Neural progenitor cell (in vitro differentiated cells): Measurements from ENCODE around the gene DIS3L2. TPM values are rescaled to one million over a fixed set of nuclear protein-coding genes. Genes with fewer than 3 reads are reported as not detected.

Source experiments
- DNase-seq: peaks from one replicate; pipeline ENCODE4 v3.0.0-alpha.2; 2016; ENCODE audit warnings: low spot score
- H2AFZ ChIP-seq: fragments of 200-600 bp; sonication (generic); replicated peaks from 2 replicates; pipeline ENCODE4 v1.6.1; 2016; ENCODE audit warnings: antibody characterized with exemption
- H3F3A ChIP-seq: fragments of 200-600 bp; sonication (generic); 2 replicates; pipeline ENCODE4 v1.6.1; 2016; ENCODE audit warnings: antibody characterized with exemption, low read depth
- H3K27ac ChIP-seq: fragments of 200-600 bp; sonication (generic); 2 replicates; pipeline ENCODE4 v1.5.1; 2016; ENCODE audit warnings: mild to moderate bottlenecking
- H3K27me3 ChIP-seq: fragments of 200-600 bp; sonication (generic); 2 replicates; pipeline ENCODE4 v1.6.1; 2016; ENCODE audit warnings: mild to moderate bottlenecking, moderate library complexity
- H3K36me3 ChIP-seq: fragments of 200-600 bp; sonication (generic); 2 replicates; pipeline ENCODE4 v1.5.1; 2016
- H3K4me1 ChIP-seq: fragments of 200-600 bp; sonication (generic); 2 replicates; pipeline ENCODE4 v1.6.1; 2016; ENCODE audit warnings: mixed run types
- H3K4me2 ChIP-seq: fragments of 200-600 bp; sonication (generic); 2 replicates; pipeline ENCODE4 v1.6.1; 2016
- H3K4me3 ChIP-seq: fragments of 200-600 bp; sonication (generic); 2 replicates; pipeline ENCODE4 v1.5.1; 2016
- H3K79me2 ChIP-seq: fragments of 200-600 bp; sonication (generic); 2 replicates; pipeline ENCODE4 v1.6.1; 2016; ENCODE audit warnings: low read depth
- H3K9ac ChIP-seq: fragments of 200-600 bp; sonication (generic); 2 replicates; pipeline ENCODE4 v1.6.1; 2016
- H3K9me3 ChIP-seq: fragments of 200-600 bp; sonication (generic); 2 replicates; pipeline ENCODE4 v1.5.1; 2016; ENCODE audit warnings: low read depth
- H4K20me1 ChIP-seq: fragments of 200-600 bp; sonication (generic); 2 replicates; pipeline ENCODE4 v1.6.1; 2016; ENCODE audit warnings: low read depth
- H3K27ac Mint-ChIP-seq: 3 replicates; pipeline ENCODE4 v1.8.0; 2021; ENCODE audit warnings: mixed read lengths
- H3K27me3 Mint-ChIP-seq: 2 replicates; pipeline ENCODE4 v1.8.0; 2022; ENCODE audit warnings: low read depth, mild to moderate bottlenecking, inconsistent platforms, moderate library complexity, mixed read lengths; ENCODE audit not compliant: insufficient read depth
- H3K36me3 Mint-ChIP-seq: 3 replicates; pipeline ENCODE4 v1.8.0; 2021; ENCODE audit warnings: mixed read lengths
- H3K4me1 Mint-ChIP-seq: 3 replicates; pipeline ENCODE4 v1.8.0; 2021; ENCODE audit warnings: mixed read lengths
- H3K4me3 Mint-ChIP-seq: 3 replicates; pipeline ENCODE4 v1.8.0; 2021; ENCODE audit warnings: mild to moderate bottlenecking, moderate library complexity, mixed read lengths
- H3K9me3 Mint-ChIP-seq: 3 replicates; pipeline ENCODE4 v1.8.0; 2020; ENCODE audit warnings: mixed read lengths
- EZH2 ChIP-seq: fragments of 200-600 bp; sonication (generic); IDR thresholded peaks from 2 replicates; pipeline ENCODE4 v1.6.1; 2017; ENCODE audit warnings: antibody characterized with exemption, mild to moderate bottlenecking, moderate library complexity
- EZH2phosphoT487 ChIP-seq: fragments of 200-600 bp; sonication (generic); IDR thresholded peaks from 2 replicates; pipeline ENCODE4 v1.6.1; 2017; ENCODE audit warnings: antibody characterized with exemption
- total RNA-seq: library from RNA; depleted of rRNA; stranded (reverse); fragments of >200 nt; gene quantifications from 2 replicates; pipeline ENCODE4 v1.2.3, GENCODE V29; 2015; ENCODE audit warnings: low replicate concordance
- TF ChIP-seq, protein P1 (sequence below): fragments of 200-600 bp; sonication (generic); IDR thresholded peaks from 2 replicates; pipeline ENCODE4 v1.5.1; 2017; ENCODE audit warnings: antibody characterized with exemption, mild to moderate bottlenecking

DIS3L2 gene
- total RNA-seq, 1 donor from 2014 or later: 23.2 TPM

- Histone ChIP-seq H3K36me3 (no peaks in the 10 kb centered on the region), H3K79me2 (no peaks in the 10 kb centered on the region), H2AFZ (no peak overlapping the region), H3K4me2 (no peak overlapping the region), H3K9ac (no peak overlapping the region), H3K27me3 (peaks cover 49% of the 10 kb centered on the region), H3K9me3 (no peaks in the 10 kb centered on the region), H3K4me3 (no peak overlapping the region), H3K4me1 (peaks cover 7% of the 10 kb centered on the region), H3F3A (peaks cover 1% of the 10 kb centered on the region), H4K20me1 (peaks cover 6% of the 10 kb centered on the region), H3K27ac (no peak overlapping the region)
- no peak for DNase-seq
- Mint-ChIP-seq H3K4me3 (no peak overlapping the region), H3K4me1 (peaks cover 20% of the 10 kb centered on the region), H3K9me3 (no peaks in the 10 kb centered on the region), H3K27ac (no peak overlapping the region), H3K27me3 (peaks cover 24% of the 10 kb centered on the region), H3K36me3 (no peaks in the 10 kb centered on the region)
- TF ChIP-seq EZH2phosphoT487: no peak
- TF ChIP-seq, protein P1, sequence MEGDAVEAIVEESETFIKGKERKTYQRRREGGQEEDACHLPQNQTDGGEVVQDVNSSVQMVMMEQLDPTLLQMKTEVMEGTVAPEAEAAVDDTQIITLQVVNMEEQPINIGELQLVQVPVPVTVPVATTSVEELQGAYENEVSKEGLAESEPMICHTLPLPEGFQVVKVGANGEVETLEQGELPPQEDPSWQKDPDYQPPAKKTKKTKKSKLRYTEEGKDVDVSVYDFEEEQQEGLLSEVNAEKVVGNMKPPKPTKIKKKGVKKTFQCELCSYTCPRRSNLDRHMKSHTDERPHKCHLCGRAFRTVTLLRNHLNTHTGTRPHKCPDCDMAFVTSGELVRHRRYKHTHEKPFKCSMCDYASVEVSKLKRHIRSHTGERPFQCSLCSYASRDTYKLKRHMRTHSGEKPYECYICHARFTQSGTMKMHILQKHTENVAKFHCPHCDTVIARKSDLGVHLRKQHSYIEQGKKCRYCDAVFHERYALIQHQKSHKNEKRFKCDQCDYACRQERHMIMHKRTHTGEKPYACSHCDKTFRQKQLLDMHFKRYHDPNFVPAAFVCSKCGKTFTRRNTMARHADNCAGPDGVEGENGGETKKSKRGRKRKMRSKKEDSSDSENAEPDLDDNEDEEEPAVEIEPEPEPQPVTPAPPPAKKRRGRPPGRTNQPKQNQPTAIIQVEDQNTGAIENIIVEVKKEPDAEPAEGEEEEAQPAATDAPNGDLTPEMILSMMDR: no peak
- TF ChIP-seq EZH2: no peak
Observed at GRCh38 chr2:231922311-231923009, 39.1 kb upstream of the DIS3L2 start.

DNA sequence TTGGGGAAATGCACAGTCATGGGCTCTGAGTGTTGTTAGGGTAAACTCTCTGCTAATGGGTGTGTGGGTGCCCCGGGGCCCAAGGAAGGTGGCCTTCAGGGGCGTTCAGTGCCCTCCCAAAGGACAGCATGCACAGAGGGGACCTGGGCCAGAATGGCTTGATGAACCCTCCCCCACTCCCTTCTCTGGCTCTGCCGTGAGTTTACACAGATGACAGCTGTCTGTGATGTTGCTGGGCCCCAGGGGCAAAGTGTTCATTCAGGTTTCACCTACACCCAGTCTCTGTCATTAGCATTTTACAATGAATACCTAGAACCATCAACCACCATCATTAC is 38.5 kb upstream of the DIS3L2 start:
- H3K27me3 Mint-ChIP-seq: peaks cover 28% of the 10 kb centered on the region
- Histone ChIP-seq H3K4me3 (no peak overlapping the region), H3K4me1 (peaks cover 7% of the 10 kb centered on the region), H3K27me3 (peaks cover 54% of the 10 kb centered on the region), H3K79me2 (no peaks in the 10 kb centered on the region), H3K9me3 (no peaks in the 10 kb centered on the region), H3K36me3 (no peaks in the 10 kb centered on the region), H3F3A (peaks cover 5% of the 10 kb centered on the region), H3K9ac (no peak overlapping the region), H2AFZ (no peak overlapping the region), H3K27ac (no peak overlapping the region), H3K4me2 (no peak overlapping the region), H4K20me1 (peaks cover 11% of the 10 kb centered on the region)
- no peak overlapping the region for H3K4me3 Mint-ChIP-seq
- H3K36me3 Mint-ChIP-seq: no peaks in the 10 kb centered on the region
- no peak for TF ChIP-seq EZH2
- TF ChIP-seq EZH2phosphoT487: no peak
- TF ChIP-seq, protein P1: no peak
- peaks cover 16% of the 10 kb centered on the region for H3K4me1 Mint-ChIP-seq
- no peak overlapping the region for H3K27ac Mint-ChIP-seq
- no peak for DNase-seq
- H3K9me3 Mint-ChIP-seq: no peaks in the 10 kb centered on the region

- H3K36me3 ChIP-seq: no peaks in the 10 kb centered on the region
- DNase-seq: no peak
- no peaks in the 10 kb centered on the region for H3K36me3 Mint-ChIP-seq
- H3K4me1 ChIP-seq: peaks cover 7% of the 10 kb centered on the region
- H3K4me3 ChIP-seq: no peak overlapping the region
- H3K4me2 ChIP-seq: no peak overlapping the region
- peaks cover 5% of the 10 kb centered on the region for H3F3A ChIP-seq
- H4K20me1 ChIP-seq: peaks cover 11% of the 10 kb centered on the region
- H3K9me3 ChIP-seq: no peaks in the 10 kb centered on the region
- no peaks in the 10 kb centered on the region for H3K79me2 ChIP-seq
- peaks cover 16% of the 10 kb centered on the region for H3K4me1 Mint-ChIP-seq
- H2AFZ ChIP-seq: no peak overlapping the region
- TF ChIP-seq EZH2phosphoT487: no peak
- TF ChIP-seq EZH2: no peak
- TF ChIP-seq, protein P1: no peak
- H3K9me3 Mint-ChIP-seq: no peaks in the 10 kb centered on the region
- H3K27me3 Mint-ChIP-seq: peaks cover 32% of the 10 kb centered on the region
- H3K27ac Mint-ChIP-seq: no peak overlapping the region
- peaks cover 67% of the 10 kb centered on the region for H3K27me3 ChIP-seq
- peak overlapping the region; percentile 80 for H3K4me3 Mint-ChIP-seq
- no peak overlapping the region for H3K27ac ChIP-seq
- H3K9ac ChIP-seq: no peak overlapping the region
Observed at GRCh38 chr2:231923951-231924888, 37.3 kb upstream of the DIS3L2 start.
